OCI-LY7 (cell line): ENCODE results near the gene PML. TPM values are rescaled to one million over a fixed set of nuclear protein-coding genes. Genes with fewer than 3 reads are reported as not detected.

Source experiments
- BruUV-seq: library from RNA; stranded (reverse); fragments of 400-500 nt; replicated peaks from 2 replicates; lab custom pipeline; 2021; lab: Mats Ljungman, UMichigan
- CTCF ChIA-PET: fragments of 300-600 bp; sonication (Branson Sonifier 250); formaldehyde crosslinking; loops from one replicate; lab custom pipeline; 2022; ENCODE audit warnings: antibody characterized with exemption; ENCODE audit not compliant: unreplicated experiment; lab: Charles Lee
- POLR2A ChIA-PET: fragments of 300-600 bp; sonication (Branson Sonifier 250); formaldehyde crosslinking; loops from one replicate; lab custom pipeline; 2022; ENCODE audit warnings: antibody characterized with exemption; lab: Charles Lee
- DNase-seq: peaks from one replicate; pipeline ENCODE4 v3.0.0-alpha.2; 2015; ENCODE audit warnings: low spot score
- H2AFZ ChIP-seq: fragments of 200-600 bp; sonication (generic), shearing (Covaris generic); 2 replicates; pipeline ENCODE4 v1.6.1; 2014; ENCODE audit warnings: mild to moderate bottlenecking, antibody characterized with exemption, low read length, moderate library complexity
- H3K27ac ChIP-seq: fragments of 200-600 bp; sonication (generic); 2 replicates; pipeline ENCODE4 v1.5.1; 2014; ENCODE audit warnings: mixed run types, low read depth, mild to moderate bottlenecking, moderate library complexity, low read length, inconsistent platforms; ENCODE audit not compliant: poor library complexity, severe bottlenecking
- H3K36me3 ChIP-seq: fragments of 200-600 bp; sonication (generic); 2 replicates; pipeline ENCODE4 v1.6.1; 2014; ENCODE audit warnings: mild to moderate bottlenecking, antibody characterized with exemption, low read length, moderate library complexity, mixed read lengths; ENCODE audit not compliant: insufficient read depth
- H3K4me1 ChIP-seq: fragments of 200-600 bp; sonication (generic); 2 replicates; pipeline ENCODE4 v1.5.1; 2014; ENCODE audit warnings: mild to moderate bottlenecking, low read length; ENCODE audit not compliant: insufficient read depth, poor library complexity, severe bottlenecking
- H3K4me2 ChIP-seq: fragments of 200-600 bp; sonication (generic); 2 replicates; pipeline ENCODE4 v1.6.1; 2014; ENCODE audit warnings: mild to moderate bottlenecking, low read length
- H3K4me3 ChIP-seq: fragments of 200-600 bp; sonication (generic); 2 replicates; pipeline ENCODE4 v1.5.1; 2014; ENCODE audit warnings: mild to moderate bottlenecking, low read depth, low read length; ENCODE audit not compliant: poor library complexity, severe bottlenecking
- H3K79me2 ChIP-seq: fragments of 200-600 bp; sonication (generic); 2 replicates; pipeline ENCODE4 v1.6.1; 2016; ENCODE audit warnings: low read depth, mild to moderate bottlenecking, low read length, moderate library complexity, mixed read lengths; ENCODE audit not compliant: insufficient read depth
- H3K9me2 ChIP-seq: fragments of 200-600 bp; sonication (generic); 2 replicates; pipeline ENCODE4 v1.6.1; 2016; ENCODE audit warnings: mild to moderate bottlenecking, low read length, mixed read lengths; ENCODE audit not compliant: insufficient read depth
- H3K9me3 ChIP-seq: fragments of 200-600 bp; sonication (generic); 2 replicates; pipeline ENCODE4 v1.6.1; 2014; ENCODE audit warnings: mild to moderate bottlenecking, mixed run types, low read length, mixed read lengths
- H4K20me1 ChIP-seq: fragments of 200-600 bp; sonication (generic); 2 replicates; pipeline ENCODE4 v1.6.1; 2014; ENCODE audit warnings: mild to moderate bottlenecking, antibody characterized with exemption, low read length, moderate library complexity, mixed read lengths; ENCODE audit not compliant: insufficient read depth
- EZH2phosphoT487 ChIP-seq: fragments of 200-600 bp; sonication (generic); IDR thresholded peaks from 2 replicates; pipeline ENCODE4 v1.6.1; 2018; ENCODE audit warnings: low read depth, borderline replicate concordance, mild to moderate bottlenecking, mixed run types, antibody characterized with exemption, low read length, moderate library complexity, mixed read lengths
- intact Hi-C: fragments of 100-400 bp; cut with micrococcal nuclease; formaldehyde crosslinking; loops from one replicate; pipeline ENCODE4 v1.10.0; 2022; ENCODE audit not compliant: unreplicated experiment
- total RNA-seq, 2 experiments: library from RNA; depleted of rRNA in 1 of 2; stranded (reverse); fragments of >200 nt in 1 of 2; shearing (Covaris generic) in 1 of 2; gene quantifications; 2 replicates each; pipeline ENCODE4 v1.2.3, GENCODE V29; 2014 to 2022
- TF ChIP-seq, protein P1 (sequence below): fragments of 200-600 bp; sonication (generic); conservative IDR thresholded peaks from 2 replicates; pipeline ENCODE4 v1.5.1; 2014; ENCODE audit warnings: mild to moderate bottlenecking, antibody characterized with exemption, low read length, moderate library complexity, mixed read lengths

The PML gene
- total RNA-seq, 2 experiments from 2014 or later = 16.9 to 26.1 TPM

GRCh38 chr15:73962433-73962832 lies 32.1 kb upstream of the PML start:
- Histone ChIP-seq H3K27ac (no peak overlapping the region), H4K20me1 (no peaks in the 10 kb centered on the region), H3K9me2 (no peaks in the 10 kb centered on the region), H3K4me1 (peaks cover 41% of the 10 kb centered on the region), H3K36me3 (no peaks in the 10 kb centered on the region), H3K4me2 (no peak overlapping the region), H3K9me3 (no peaks in the 10 kb centered on the region), H3K79me2 (no peaks in the 10 kb centered on the region), H2AFZ (no peak overlapping the region), H3K4me3 (no peak overlapping the region)
- DNase-seq = no peak
- TF ChIP-seq, protein P1, sequence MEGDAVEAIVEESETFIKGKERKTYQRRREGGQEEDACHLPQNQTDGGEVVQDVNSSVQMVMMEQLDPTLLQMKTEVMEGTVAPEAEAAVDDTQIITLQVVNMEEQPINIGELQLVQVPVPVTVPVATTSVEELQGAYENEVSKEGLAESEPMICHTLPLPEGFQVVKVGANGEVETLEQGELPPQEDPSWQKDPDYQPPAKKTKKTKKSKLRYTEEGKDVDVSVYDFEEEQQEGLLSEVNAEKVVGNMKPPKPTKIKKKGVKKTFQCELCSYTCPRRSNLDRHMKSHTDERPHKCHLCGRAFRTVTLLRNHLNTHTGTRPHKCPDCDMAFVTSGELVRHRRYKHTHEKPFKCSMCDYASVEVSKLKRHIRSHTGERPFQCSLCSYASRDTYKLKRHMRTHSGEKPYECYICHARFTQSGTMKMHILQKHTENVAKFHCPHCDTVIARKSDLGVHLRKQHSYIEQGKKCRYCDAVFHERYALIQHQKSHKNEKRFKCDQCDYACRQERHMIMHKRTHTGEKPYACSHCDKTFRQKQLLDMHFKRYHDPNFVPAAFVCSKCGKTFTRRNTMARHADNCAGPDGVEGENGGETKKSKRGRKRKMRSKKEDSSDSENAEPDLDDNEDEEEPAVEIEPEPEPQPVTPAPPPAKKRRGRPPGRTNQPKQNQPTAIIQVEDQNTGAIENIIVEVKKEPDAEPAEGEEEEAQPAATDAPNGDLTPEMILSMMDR = no peak
- no peak for TF ChIP-seq EZH2phosphoT487
- POLR2A ChIA-PET = no interaction called here
- CTCF ChIA-PET = no interaction called here
- intact Hi-C loops = no loop called here
- BruUV-seq = no TSS peak

GRCh38 chr15:73964736-73965093 lies 29.8 kb upstream of the PML start:
- H3K36me3 ChIP-seq = no peaks in the 10 kb centered on the region
- POLR2A ChIA-PET = interaction anchor here (0.7 kb wide), 2 partner anchors 154 to 237 kb away, joined by 4 to 5 read pairs; no protein-coding TSS in a partner anchor
- H2AFZ ChIP-seq = peak overlapping the region; percentile 97
- H3K9me3 ChIP-seq = no peaks in the 10 kb centered on the region
- H4K20me1 ChIP-seq = no peaks in the 10 kb centered on the region
- CTCF ChIA-PET = no interaction called here
- BruUV-seq = no TSS peak
- H3K79me2 ChIP-seq = no peaks in the 10 kb centered on the region
- H3K4me1 ChIP-seq = peaks cover 24% of the 10 kb centered on the region
- peak overlapping the region; percentile 16 for H3K27ac ChIP-seq
- no peaks in the 10 kb centered on the region for H3K9me2 ChIP-seq
- TF ChIP-seq, protein P1 = peak; percentile 95
- no peak for TF ChIP-seq EZH2phosphoT487
- DNase-seq = peak; percentile 83
- intact Hi-C loops = loop anchor here (1.0 kb wide), 1 partner anchor 13 kb away; no protein-coding TSS in a partner anchor
- peak overlapping the region; percentile 50 for H3K4me3 ChIP-seq
- peak overlapping the region; percentile 77 for H3K4me2 ChIP-seq

DNA sequence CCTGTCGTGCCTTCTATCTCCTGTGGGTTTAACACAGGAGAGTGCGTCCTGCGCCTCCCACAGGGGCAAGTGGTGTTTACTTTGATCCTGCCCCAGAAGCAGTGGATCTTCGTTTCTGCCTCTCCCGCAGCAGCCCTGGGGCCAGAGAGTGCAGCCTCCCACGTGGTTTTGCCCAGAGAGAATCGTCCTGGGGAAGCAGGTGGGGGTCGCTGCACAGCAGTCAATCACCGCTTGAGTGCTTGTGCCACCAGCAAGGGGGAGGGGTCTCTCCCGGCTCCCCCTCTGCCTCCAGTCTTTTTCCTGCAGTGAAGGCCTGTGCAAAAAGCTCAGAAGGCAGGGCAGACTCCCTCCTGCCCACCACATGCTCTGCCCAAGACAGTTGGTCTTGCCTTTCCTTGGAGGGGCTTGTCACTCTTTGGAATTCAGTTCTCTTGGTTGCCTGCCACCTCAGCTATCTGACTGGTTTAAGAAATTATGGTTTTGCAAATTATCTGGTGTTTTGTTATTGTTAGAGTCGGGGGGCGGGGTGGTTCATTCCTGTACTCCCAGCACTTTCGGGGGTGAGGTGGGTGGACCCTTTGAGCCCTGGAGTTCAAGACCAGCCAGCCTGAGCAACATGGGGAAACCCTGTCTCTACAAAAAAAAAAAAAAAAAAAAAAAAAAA lies 29.3 kb upstream of the PML start:
- BruUV-seq = no TSS peak
- no peaks in the 10 kb centered on the region for H3K9me3 ChIP-seq
- peak overlapping the region; percentile 77 for H3K4me2 ChIP-seq
- peak overlapping the region; percentile 50 for H3K4me3 ChIP-seq
- no peak for TF ChIP-seq EZH2phosphoT487
- TF ChIP-seq, protein P1 = peak; percentile 69
- CTCF ChIA-PET = no interaction called here
- no peaks in the 10 kb centered on the region for H4K20me1 ChIP-seq
- no peaks in the 10 kb centered on the region for H3K36me3 ChIP-seq
- H3K9me2 ChIP-seq = no peaks in the 10 kb centered on the region
- H2AFZ ChIP-seq = peak overlapping the region; percentile 97
- peak overlapping the region; percentile 16 for H3K27ac ChIP-seq
- no peaks in the 10 kb centered on the region for H3K79me2 ChIP-seq
- POLR2A ChIA-PET = interaction anchor here (0.7 kb wide), 2 partner anchors 153 to 238 kb away, joined by 4 to 5 read pairs; no protein-coding TSS in a partner anchor
- peaks cover 19% of the 10 kb centered on the region for H3K4me1 ChIP-seq
- DNase-seq = peak; percentile 16
- intact Hi-C loops = no loop called here
